Dendritic cell treated with granulocyte-macrophage colony-stimulating factor and Interleukin-4, amounts not matched to agents 40 ng/mL and 50 ng/mL, for 4 days (primary cell): ENCODE data around the gene MKLN1.
"Not testable (repeated sequence)": the region's sequence is repeated elsewhere in the genome, so short reads cannot be mapped to it uniquely, and the experiment has no call there.

ENCODE experiments used
- H3K27ac Mint-ChIP-seq: one replicate; pipeline ENCODE4 v1.8.0; 2022; ENCODE audit warnings: mild to moderate bottlenecking, mixed read lengths
- H3K27me3 Mint-ChIP-seq: one replicate; pipeline ENCODE4 v1.8.0; 2022; ENCODE audit warnings: mild to moderate bottlenecking, mixed read lengths
- H3K36me3 Mint-ChIP-seq: one replicate; pipeline ENCODE4 v1.8.0; 2022; ENCODE audit warnings: low read depth, mixed read lengths
- H3K4me1 Mint-ChIP-seq: one replicate; pipeline ENCODE4 v1.8.0; 2022; ENCODE audit warnings: low read depth, mixed read lengths
- H3K4me3 Mint-ChIP-seq: one replicate; pipeline ENCODE4 v1.8.0; 2022; ENCODE audit warnings: mild to moderate bottlenecking, moderate library complexity, mixed read lengths
- H3K9me3 Mint-ChIP-seq: one replicate; pipeline ENCODE4 v1.8.0; 2022; ENCODE audit warnings: mixed read lengths
- intact Hi-C: fragments of 100-400 bp; cut with micrococcal nuclease; formaldehyde crosslinking; loops from one replicate; pipeline ENCODE4 v1.15.0; 2022

MKLN1 gene

DNA sequence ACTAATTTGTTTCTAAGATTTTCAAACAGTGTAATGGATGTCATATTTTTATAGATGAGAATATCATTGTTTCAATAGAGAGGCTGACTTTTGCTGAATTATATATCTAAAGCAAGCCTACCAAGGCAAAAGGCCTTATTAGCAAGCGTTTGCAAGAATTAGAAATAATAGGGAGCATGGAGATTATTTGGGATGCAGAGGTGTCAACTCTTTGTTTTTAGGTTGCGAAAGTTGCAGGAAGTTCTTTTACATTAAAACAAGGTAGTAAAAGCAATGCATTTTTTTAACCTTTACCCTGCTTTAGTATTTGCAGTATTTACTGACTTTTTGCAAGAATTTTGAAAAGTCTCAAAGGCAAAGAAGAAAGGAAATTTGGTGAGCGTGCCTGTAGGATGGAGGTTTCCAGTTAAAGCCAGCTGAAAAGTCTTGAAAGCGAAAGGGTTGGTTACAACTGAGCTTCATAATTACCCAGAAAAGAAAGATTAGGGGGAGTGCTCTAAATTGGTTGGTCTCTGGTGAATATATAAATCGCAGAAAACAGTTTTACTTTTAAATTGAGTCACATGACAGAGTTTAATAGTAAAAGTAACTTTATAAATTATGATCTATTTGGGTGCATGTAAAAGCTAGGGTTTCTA is 81.6 kb downstream of the MKLN1 start:
- Mint-ChIP-seq H3K27ac (no peak overlapping the region), H3K27me3 (no peaks in the 10 kb centered on the region), H3K4me3 (no peak overlapping the region)

DNA sequence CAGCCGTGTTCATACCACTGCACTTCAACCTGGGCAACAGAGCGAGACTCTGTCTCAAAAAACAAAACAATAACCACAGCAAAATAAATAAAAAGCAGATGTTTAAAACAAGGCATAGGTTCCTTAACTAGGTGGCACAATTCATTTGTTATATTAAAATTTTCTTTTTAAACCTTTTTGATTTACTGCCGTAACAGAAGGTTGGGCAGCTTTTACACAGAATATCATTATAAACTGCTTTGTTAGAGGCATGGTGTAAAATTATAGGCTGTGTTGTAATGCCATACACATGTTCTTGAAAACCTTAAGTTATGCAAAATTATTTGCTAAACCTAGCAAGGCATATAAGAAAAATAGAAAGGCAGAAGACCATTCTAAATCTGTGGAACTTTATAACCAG is 84.4 kb downstream of the MKLN1 start:
- H3K4me1 Mint-ChIP-seq: no peaks in the 10 kb centered on the region
- no peaks in the 10 kb centered on the region for H3K27me3 Mint-ChIP-seq

More for the DNA sequence above, 81.6 kb downstream of the MKLN1 start:
- intact Hi-C loops: no loop called here
- H3K36me3 Mint-ChIP-seq: peaks cover 52% of the 10 kb centered on the region
- H3K9me3 Mint-ChIP-seq: no peaks in the 10 kb centered on the region
- H3K4me1 Mint-ChIP-seq: no peaks in the 10 kb centered on the region

DNA sequence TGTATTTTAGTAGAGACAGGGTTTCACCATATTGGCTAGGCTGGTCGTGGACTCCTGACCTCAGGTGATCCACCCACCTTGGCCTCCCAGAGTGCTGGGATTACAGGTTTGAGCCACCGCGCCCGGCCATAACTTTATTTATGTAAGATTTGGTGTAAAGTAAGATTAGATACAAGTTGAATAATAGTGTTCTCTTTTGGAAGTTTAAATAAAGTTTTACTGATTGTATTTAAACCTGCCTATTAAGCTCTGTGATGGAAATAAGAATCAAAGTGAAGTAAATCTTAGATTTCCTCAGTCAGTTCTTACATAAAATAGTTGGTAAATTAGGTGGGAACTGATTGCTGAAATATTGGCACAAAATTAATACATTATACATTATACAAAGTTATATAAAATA is 86.0 kb downstream of the MKLN1 start:
- no peak overlapping the region for H3K27ac Mint-ChIP-seq
- no peaks in the 10 kb centered on the region for H3K9me3 Mint-ChIP-seq
- peaks cover 60% of the 10 kb centered on the region for H3K36me3 Mint-ChIP-seq
- H3K4me3 Mint-ChIP-seq: no peak overlapping the region
- no peaks in the 10 kb centered on the region for H3K27me3 Mint-ChIP-seq
- H3K4me1 Mint-ChIP-seq: no peaks in the 10 kb centered on the region
- intact Hi-C loops: no loop called here

More for the DNA sequence above, 84.4 kb downstream of the MKLN1 start:
- Mint-ChIP-seq H3K9me3 (no peaks in the 10 kb centered on the region), H3K27ac (no peak overlapping the region), H3K4me3 (no peak overlapping the region), H3K36me3 (peaks cover 53% of the 10 kb centered on the region)
- intact Hi-C loops: no loop called here

DNA sequence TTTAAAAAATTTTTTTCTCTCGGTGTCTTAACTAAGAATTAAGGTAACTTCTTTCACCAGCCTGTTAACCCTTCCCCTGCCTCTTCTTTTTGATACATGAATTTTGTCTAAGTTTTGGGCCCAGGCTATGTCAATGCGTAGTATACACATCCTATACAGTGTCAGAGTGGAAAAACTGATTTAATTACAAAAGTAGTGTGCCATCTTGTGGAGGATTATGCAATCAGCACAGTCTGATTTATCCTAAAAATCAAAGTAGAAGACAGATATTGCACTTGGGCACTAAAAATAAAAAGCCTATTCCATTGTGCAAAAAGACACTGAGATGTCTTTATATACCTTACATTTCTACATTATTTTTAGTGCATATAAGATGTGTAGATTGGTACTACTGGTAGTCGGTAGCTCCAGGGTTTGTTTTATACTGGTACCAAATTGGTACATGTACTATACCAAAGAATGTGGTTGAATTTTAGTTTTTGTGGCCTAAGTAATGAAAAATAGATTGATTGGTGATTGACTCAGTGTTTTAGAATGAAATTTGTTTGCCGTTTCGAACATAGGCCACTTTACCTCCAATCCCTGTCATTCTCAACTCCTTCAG is 96.6 kb downstream of the MKLN1 start:
- Mint-ChIP-seq H3K4me1 (no peaks in the 10 kb centered on the region), H3K4me3 (no peak overlapping the region), H3K27ac (no peak overlapping the region), H3K27me3 (no peaks in the 10 kb centered on the region), H3K36me3 (peaks cover 35% of the 10 kb centered on the region), H3K9me3 (no peaks in the 10 kb centered on the region)
- intact Hi-C loops: loop anchor here (2.0 kb wide), 1 partner anchor 356 kb away; no protein-coding TSS in a partner anchor

DNA sequence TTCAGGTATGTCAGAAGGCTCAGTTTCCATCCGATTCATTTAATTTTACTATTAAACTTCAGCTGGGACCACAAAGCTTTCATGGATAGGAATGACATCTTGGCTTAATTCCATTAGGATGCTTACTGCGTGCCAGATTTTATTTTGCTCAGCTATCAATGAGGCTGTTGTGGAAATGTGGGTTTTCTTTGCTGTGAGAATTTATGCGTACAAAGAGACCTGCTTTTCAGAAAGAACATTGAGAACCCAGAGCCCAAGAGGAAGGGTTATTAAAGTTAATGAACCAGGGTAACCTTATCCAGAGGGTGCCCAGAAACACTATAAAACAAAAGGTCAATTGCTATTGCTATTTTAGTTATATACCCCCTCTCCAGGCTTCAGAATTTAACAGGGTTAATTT is 98.3 kb downstream of the MKLN1 start:
- no peaks in the 10 kb centered on the region for H3K27me3 Mint-ChIP-seq
- no peak overlapping the region for H3K4me3 Mint-ChIP-seq
- no peaks in the 10 kb centered on the region for H3K9me3 Mint-ChIP-seq
- no peaks in the 10 kb centered on the region for H3K4me1 Mint-ChIP-seq
- H3K36me3 Mint-ChIP-seq: peaks cover 38% of the 10 kb centered on the region
- intact Hi-C loops: loop anchor here (2.0 kb wide), 1 partner anchor 357 kb away; no protein-coding TSS in a partner anchor
- H3K27ac Mint-ChIP-seq: no peak overlapping the region

DNA sequence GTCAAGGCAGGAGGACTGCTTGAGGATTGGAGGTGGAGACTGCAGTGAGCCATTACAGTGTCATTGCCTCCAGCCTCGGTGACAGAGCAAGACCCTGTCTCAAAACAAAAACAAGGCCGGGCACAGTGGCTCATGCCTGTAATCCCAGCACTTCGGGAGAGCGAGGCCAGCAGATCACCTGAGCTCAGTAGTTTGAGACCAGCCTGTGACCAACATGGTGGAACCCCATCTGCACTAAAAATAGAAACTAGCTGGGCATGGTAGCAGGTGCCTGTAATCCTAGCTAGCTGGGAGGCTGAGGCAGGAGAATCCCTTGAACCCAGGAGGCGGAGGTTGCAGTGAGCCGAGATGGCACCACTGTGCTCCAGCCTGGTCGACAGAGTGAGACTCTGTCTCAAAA is 103.2 kb downstream of the MKLN1 start:
- H3K9me3 Mint-ChIP-seq, H3K27ac Mint-ChIP-seq, H3K27me3 Mint-ChIP-seq, H3K4me1 Mint-ChIP-seq, intact Hi-C loops, H3K4me3 Mint-ChIP-seq: not testable (repeated sequence)
- H3K36me3 Mint-ChIP-seq: peaks cover 68% of the 10 kb centered on the region

DNA sequence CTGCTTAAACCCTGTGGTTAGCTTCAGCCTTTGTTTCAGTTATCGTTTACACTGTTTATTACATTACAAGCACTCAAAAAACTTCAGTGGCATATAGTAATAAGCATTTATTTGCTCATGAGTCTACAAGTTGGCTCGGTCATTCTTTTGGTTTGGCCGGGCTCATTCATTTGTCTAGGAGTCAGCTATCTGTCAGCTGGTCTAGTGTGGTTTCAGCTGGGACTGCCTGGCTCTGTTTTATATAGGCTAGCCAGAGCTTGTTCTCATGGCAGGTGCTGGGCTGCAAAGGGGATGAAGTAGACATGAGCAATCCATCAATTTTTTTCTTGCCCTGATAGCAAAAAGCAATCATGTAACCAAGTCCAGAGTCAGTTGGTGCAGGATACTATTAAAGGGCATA is 103.6 kb downstream of the MKLN1 start:
- H3K4me3 Mint-ChIP-seq: no peak overlapping the region
- H3K27ac Mint-ChIP-seq: no peak overlapping the region
- H3K27me3 Mint-ChIP-seq: no peaks in the 10 kb centered on the region
- H3K4me1 Mint-ChIP-seq: peaks cover 7% of the 10 kb centered on the region
- H3K9me3 Mint-ChIP-seq: no peaks in the 10 kb centered on the region
- intact Hi-C loops: no loop called here
- H3K36me3 Mint-ChIP-seq: peaks cover 70% of the 10 kb centered on the region

DNA sequence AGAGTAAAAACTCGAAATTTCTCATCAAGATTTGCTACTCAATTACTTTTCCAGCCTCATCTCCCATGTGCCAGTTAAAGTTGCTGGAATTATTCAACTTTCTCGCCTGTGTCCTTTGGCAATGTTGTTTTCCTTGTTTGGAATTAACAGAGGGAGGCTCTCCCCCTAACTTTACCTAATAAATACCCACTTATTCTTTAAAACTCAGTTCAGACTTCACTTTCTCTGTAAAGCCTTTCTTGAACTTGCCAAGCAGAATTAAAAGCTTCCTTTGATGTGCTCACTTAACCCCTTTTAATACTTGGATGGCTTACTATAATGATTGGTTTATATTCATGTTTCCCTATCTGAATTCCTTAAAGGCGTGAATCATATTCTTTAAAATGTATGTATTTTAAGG is 104.1 kb downstream of the MKLN1 start:
- intact Hi-C loops: no loop called here
- no peak overlapping the region for H3K4me3 Mint-ChIP-seq
- no peaks in the 10 kb centered on the region for H3K27me3 Mint-ChIP-seq
- peaks cover 73% of the 10 kb centered on the region for H3K36me3 Mint-ChIP-seq
- no peak overlapping the region for H3K27ac Mint-ChIP-seq
- no peaks in the 10 kb centered on the region for H3K9me3 Mint-ChIP-seq
- peaks cover 7% of the 10 kb centered on the region for H3K4me1 Mint-ChIP-seq

DNA sequence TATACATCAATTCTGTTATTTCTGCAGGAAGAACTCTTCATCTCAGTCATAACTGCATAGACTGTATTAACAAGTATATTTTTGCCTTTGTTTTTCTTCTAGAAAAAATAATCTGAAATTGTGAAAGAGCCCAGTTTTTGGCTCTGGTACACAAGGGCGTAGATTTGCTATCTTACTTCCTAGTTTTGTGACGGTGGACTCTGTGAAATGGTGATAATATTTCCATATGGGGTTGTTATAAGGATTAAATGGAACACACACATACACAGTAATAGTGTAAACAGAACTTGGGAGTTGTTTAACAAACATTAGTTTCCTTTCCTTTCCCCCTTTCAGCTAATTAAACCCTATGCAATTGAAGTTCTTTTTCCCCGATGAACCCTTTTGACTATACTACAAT is 108.7 kb downstream of the MKLN1 start:
- H3K4me1 Mint-ChIP-seq: peaks cover 7% of the 10 kb centered on the region
- H3K36me3 Mint-ChIP-seq: peaks cover 84% of the 10 kb centered on the region
- intact Hi-C loops: no loop called here
- H3K27ac Mint-ChIP-seq: no peak overlapping the region
- no peak overlapping the region for H3K4me3 Mint-ChIP-seq
- no peaks in the 10 kb centered on the region for H3K9me3 Mint-ChIP-seq
- no peaks in the 10 kb centered on the region for H3K27me3 Mint-ChIP-seq

DNA sequence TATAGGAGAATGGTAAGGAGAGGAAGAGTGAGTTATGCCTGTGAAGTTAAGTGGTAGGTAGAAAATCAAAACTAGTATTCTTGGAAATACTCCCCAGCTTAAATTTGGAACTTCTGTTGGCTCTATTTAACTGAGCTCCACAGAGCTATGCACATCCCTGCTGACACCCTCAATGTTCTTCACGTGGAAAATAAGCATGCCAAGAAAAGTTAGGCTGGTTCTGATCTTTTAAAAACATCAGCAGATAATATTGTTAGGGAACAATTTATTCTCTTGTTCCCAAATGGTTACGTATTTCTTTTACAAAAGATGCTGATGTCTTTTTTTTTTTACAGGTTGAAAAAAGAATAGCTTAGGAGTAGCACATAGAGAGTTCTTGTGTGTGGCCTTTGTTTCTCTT is 111.3 kb downstream of the MKLN1 start:
- no peak overlapping the region for H3K27ac Mint-ChIP-seq
- no peak overlapping the region for H3K4me3 Mint-ChIP-seq
- H3K27me3 Mint-ChIP-seq: no peaks in the 10 kb centered on the region
- H3K4me1 Mint-ChIP-seq: peaks cover 7% of the 10 kb centered on the region
- peaks cover 84% of the 10 kb centered on the region for H3K36me3 Mint-ChIP-seq
- H3K9me3 Mint-ChIP-seq: no peaks in the 10 kb centered on the region
- intact Hi-C loops: no loop called here

DNA sequence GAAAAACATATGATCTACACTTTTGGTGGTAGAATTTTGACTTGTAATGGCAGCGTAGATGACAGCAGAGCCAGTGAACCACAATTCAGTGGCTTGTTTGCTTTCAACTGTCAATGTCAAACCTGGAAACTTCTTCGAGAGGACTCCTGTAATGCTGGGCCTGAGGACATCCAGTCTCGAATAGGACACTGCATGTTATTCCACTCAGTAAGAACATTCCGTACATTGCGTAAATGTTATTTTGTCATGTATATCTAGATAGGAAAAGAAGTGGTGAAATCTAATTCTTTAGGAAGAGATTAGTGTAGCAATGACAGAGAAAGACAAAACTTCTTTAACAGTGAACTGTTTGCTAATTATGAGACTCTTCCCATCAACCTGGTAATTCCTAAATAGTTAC is 115.8 kb downstream of the MKLN1 start:
- intact Hi-C loops: no loop called here
- no peaks in the 10 kb centered on the region for H3K9me3 Mint-ChIP-seq
- no peak overlapping the region for H3K27ac Mint-ChIP-seq
- no peaks in the 10 kb centered on the region for H3K27me3 Mint-ChIP-seq
- no peak overlapping the region for H3K4me3 Mint-ChIP-seq
- H3K4me1 Mint-ChIP-seq: peaks cover 5% of the 10 kb centered on the region
- peaks cover 88% of the 10 kb centered on the region for H3K36me3 Mint-ChIP-seq

DNA sequence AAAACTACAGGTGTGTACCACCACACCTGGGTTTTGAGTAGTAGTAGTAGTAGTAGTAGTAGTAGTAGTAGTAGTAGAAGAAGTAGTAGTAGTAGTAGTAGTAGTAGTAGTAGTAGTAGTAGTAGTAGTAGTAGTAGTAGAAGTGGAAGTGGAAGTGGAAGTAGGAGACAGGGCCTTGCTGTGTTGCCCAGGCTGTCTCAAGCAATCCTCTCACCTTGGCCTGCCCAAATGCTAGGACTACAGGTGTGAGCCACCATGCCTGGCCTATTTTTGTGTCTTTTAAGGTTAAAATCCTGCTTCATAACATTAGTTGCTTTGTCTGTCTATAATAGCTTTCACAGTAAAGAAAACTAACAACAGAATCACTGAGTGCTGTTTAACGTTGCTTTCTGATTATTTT is 117.0 kb downstream of the MKLN1 start:
- H3K9me3 Mint-ChIP-seq: no peaks in the 10 kb centered on the region
- intact Hi-C loops: no loop called here
- no peak overlapping the region for H3K27ac Mint-ChIP-seq
- peaks cover 5% of the 10 kb centered on the region for H3K4me1 Mint-ChIP-seq
- H3K27me3 Mint-ChIP-seq: no peaks in the 10 kb centered on the region
- H3K4me3 Mint-ChIP-seq: no peak overlapping the region
- peaks cover 87% of the 10 kb centered on the region for H3K36me3 Mint-ChIP-seq

DNA sequence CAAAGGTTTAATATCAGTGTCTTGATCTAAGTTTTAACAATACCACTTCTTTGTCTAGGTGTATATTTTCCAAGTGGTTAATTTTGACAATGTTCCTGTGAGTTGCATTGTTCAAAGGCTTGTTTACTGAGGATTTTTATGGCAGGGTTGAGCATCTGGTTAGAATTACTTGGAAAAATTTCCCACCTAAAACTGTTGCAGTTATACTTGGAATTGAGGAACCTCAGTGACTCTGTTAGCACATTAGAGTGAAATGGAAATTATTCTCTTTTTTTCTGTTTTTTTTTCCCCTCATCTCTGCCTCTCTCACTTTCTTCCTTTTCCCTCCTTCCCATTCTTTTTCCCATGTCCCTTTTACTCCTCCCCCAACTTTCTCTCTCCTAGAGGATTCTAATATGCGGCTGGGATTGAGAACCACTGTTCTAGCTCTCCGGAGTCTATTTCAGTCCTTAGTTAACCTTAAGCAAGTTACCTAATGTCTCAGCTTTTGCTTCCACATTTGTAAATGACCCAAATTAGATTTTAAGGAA is 121.8 kb downstream of the MKLN1 start:
- peaks cover 5% of the 10 kb centered on the region for H3K4me1 Mint-ChIP-seq
- no peak overlapping the region for H3K4me3 Mint-ChIP-seq
- no peaks in the 10 kb centered on the region for H3K9me3 Mint-ChIP-seq
- intact Hi-C loops: no loop called here
- H3K27ac Mint-ChIP-seq: no peak overlapping the region
- no peaks in the 10 kb centered on the region for H3K27me3 Mint-ChIP-seq
- peaks cover 60% of the 10 kb centered on the region for H3K36me3 Mint-ChIP-seq

DNA sequence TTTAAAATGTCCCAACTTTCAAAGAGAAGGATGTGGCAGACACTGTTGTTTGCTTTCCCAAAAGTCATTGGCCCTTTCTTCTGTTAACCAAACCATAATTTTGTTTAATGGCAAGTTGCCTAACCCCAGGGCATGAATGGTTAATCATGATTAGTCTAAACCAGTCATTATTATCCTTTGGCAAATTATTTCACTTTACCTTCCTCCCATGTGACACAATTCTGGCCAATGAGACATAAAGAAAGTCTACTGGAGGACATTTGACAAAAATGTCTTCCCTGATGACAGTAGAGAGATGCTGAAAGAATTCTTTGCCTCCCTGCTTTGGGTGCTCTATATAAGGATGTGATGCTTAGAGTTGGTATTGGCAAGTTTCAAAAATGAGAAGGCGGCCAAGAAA is 126.8 kb downstream of the MKLN1 start:
- no peak overlapping the region for H3K27ac Mint-ChIP-seq
- H3K9me3 Mint-ChIP-seq: no peaks in the 10 kb centered on the region
- intact Hi-C loops: no loop called here
- no peaks in the 10 kb centered on the region for H3K27me3 Mint-ChIP-seq
- H3K4me1 Mint-ChIP-seq: no peaks in the 10 kb centered on the region
- peaks cover 43% of the 10 kb centered on the region for H3K36me3 Mint-ChIP-seq
- H3K4me3 Mint-ChIP-seq: no peak overlapping the region

DNA sequence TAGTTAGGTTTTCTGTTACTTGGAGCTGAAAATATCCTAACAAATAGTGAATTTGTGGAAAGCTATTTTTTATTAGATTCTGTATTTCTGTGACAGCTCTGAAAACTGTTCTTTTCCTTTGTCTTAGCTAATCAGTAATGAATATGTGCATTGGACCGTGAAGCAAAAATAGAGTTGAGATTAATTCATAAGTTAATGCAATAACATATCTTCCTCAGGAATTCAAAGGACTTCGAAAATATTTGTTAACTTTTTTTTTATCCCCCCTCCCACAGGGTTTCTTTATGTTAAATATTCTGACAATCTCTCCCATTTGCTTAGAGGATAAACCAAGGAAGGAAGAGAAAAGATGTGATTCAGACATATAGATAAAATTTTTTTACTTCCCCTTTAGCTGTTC is 127.3 kb downstream of the MKLN1 start:
- H3K27ac Mint-ChIP-seq: no peak overlapping the region
- intact Hi-C loops: no loop called here
- peaks cover 43% of the 10 kb centered on the region for H3K36me3 Mint-ChIP-seq
- H3K27me3 Mint-ChIP-seq: no peaks in the 10 kb centered on the region
- H3K4me3 Mint-ChIP-seq: no peak overlapping the region
- H3K4me1 Mint-ChIP-seq: no peaks in the 10 kb centered on the region
- no peaks in the 10 kb centered on the region for H3K9me3 Mint-ChIP-seq
